Karpas-422 (cell line): Measurements from ENCODE around the gene STARD3NL. TPM values are rescaled to one million over a fixed set of nuclear protein-coding genes. Genes with fewer than 3 reads are reported as not detected.

ENCODE experiments used
- DNase-seq: peaks from one replicate; pipeline ENCODE4 v3.0.0-alpha.2; 2015
- H2AFZ ChIP-seq: fragments of 200-600 bp; sonication (generic); 2 replicates; pipeline ENCODE4 v1.6.1; 2014; ENCODE audit warnings: antibody characterized with exemption, low read length, mixed read lengths
- H3K27ac ChIP-seq: fragments of 200-600 bp; sonication (generic); 2 replicates; pipeline ENCODE4 v1.5.1; 2014; ENCODE audit warnings: mild to moderate bottlenecking, low read length, moderate library complexity
- H3K27me3 ChIP-seq: fragments of 200-600 bp; sonication (generic); 2 replicates; pipeline ENCODE4 v1.6.1; 2014; ENCODE audit warnings: low read length, mixed read lengths
- H3K36me3 ChIP-seq: fragments of 200-600 bp; sonication (generic); 2 replicates; pipeline ENCODE4 v1.6.1; 2014; ENCODE audit warnings: low read length, mixed read lengths; ENCODE audit not compliant: insufficient read depth
- H3K4me1 ChIP-seq: fragments of 200-600 bp; sonication (generic); 2 replicates; pipeline ENCODE4 v1.6.1; 2014; ENCODE audit warnings: mild to moderate bottlenecking, low read length, mixed read lengths
- H3K4me2 ChIP-seq: fragments of 200-600 bp; sonication (generic); 2 replicates; pipeline ENCODE4 v1.6.1; 2014; ENCODE audit warnings: low read length, low read depth, mild to moderate bottlenecking; ENCODE audit not compliant: poor library complexity, severe bottlenecking
- H3K4me3 ChIP-seq: fragments of 200-600 bp; sonication (generic); 2 replicates; pipeline ENCODE4 v1.5.1; 2014; ENCODE audit warnings: mild to moderate bottlenecking, antibody characterized with exemption, low read length, mixed read lengths
- H3K79me2 ChIP-seq: fragments of 200-600 bp; sonication (generic); 2 replicates; pipeline ENCODE4 v1.6.1; 2014; ENCODE audit warnings: mild to moderate bottlenecking, low read length, mixed read lengths
- H3K9ac ChIP-seq: fragments of 200-600 bp; sonication (generic); 2 replicates; pipeline ENCODE4 v1.6.0; 2014; ENCODE audit warnings: low read length
- H3K9me2 ChIP-seq: fragments of 200-600 bp; sonication (generic), shearing (Covaris generic); replicated peaks from 2 replicates; pipeline ENCODE4 v1.6.0; 2014; ENCODE audit warnings: mild to moderate bottlenecking, low read length, moderate library complexity; ENCODE audit not compliant: insufficient read depth
- H3K9me3 ChIP-seq: fragments of 300-700, 200-600 bp; sonication (generic); 2 replicates; pipeline ENCODE4 v1.6.1; 2014; ENCODE audit warnings: low read length, mixed read lengths
- H4K20me1 ChIP-seq: fragments of 200-600 bp; sonication (generic); 2 replicates; pipeline ENCODE4 v1.6.1; 2014; ENCODE audit warnings: mild to moderate bottlenecking, antibody characterized with exemption, low read length, low read depth; ENCODE audit not compliant: insufficient read depth
- small RNA-seq: library from RNA; depleted of rRNA; stranded (forward); fragments of <200 nt; gene quantifications from one replicate; pipeline ENCODE3, GENCODE V24; 2014
- total RNA-seq: library from RNA; depleted of rRNA; stranded (reverse); fragments of >200 nt; shearing (Covaris generic); gene quantifications from 2 replicates; pipeline ENCODE4 v1.2.3, GENCODE V29; 2014; ENCODE audit warnings: low replicate concordance

Gene STARD3NL
- total RNA-seq, 1 experiment from 2014 or later, result 50.4 TPM

GRCh38 chr7:38276096-38276877, 98.2 kb downstream of the STARD3NL start:
- no peak overlapping the region for H3K4me2 ChIP-seq
- H3K9me2 ChIP-seq, result no peaks in the 10 kb centered on the region
- no peaks in the 10 kb centered on the region for H3K79me2 ChIP-seq
- no peaks in the 10 kb centered on the region for H4K20me1 ChIP-seq
- H3K9me3 ChIP-seq, result no peaks in the 10 kb centered on the region
- no peaks in the 10 kb centered on the region for H3K36me3 ChIP-seq
- H2AFZ ChIP-seq, result no peak overlapping the region
- H3K9ac ChIP-seq, result no peak overlapping the region
- no peak overlapping the region for H3K4me3 ChIP-seq
- no peaks in the 10 kb centered on the region for H3K4me1 ChIP-seq
- no peaks in the 10 kb centered on the region for H3K27me3 ChIP-seq
- no peak for DNase-seq
- no peak overlapping the region for H3K27ac ChIP-seq

- H2AFZ ChIP-seq, result no peak overlapping the region
- no peaks in the 10 kb centered on the region for H3K9me2 ChIP-seq
- H3K36me3 ChIP-seq, result no peaks in the 10 kb centered on the region
- no peaks in the 10 kb centered on the region; the same call in 1 of the 2 replicates for H3K27me3 ChIP-seq
- no peaks in the 10 kb centered on the region for H3K9me3 ChIP-seq
- no peak overlapping the region for H3K27ac ChIP-seq
- no peaks in the 10 kb centered on the region for H3K79me2 ChIP-seq
- no peaks in the 10 kb centered on the region for H3K4me1 ChIP-seq
- no peak overlapping the region for H3K4me3 ChIP-seq
- no peak overlapping the region for H3K9ac ChIP-seq
- H3K4me2 ChIP-seq, result no peak overlapping the region
- DNase-seq, result no peak
- H4K20me1 ChIP-seq, result no peaks in the 10 kb centered on the region
Measured at GRCh38 chr7:38280000-38280399, 102.0 kb downstream of the STARD3NL start.

Small RNA genes within 50 kb of the gene (small RNA-seq; reads per million reads assigned to genes)
- not detected for gene TRGJ1
- not detected for gene TRGJ2
- gene TRGJP, result not detected
- not detected for gene TRGJP1
- gene TRGJP2, result not detected
